Measurements from ENCODE around the gene ALPI.

Gene ALPI

GRCh38 chr2:232454630-232455029, 1.3 kb upstream of the ALPI start:
- CTCF ChIA-PET, result no interaction called here
- TF ChIP-seq PATZ1 (tag by site-specific recombination; IDR thresholded peaks at IDR 0.05), result no peak
- TF ChIP-seq ZNF354C (tag by site-specific recombination; IDR thresholded peaks at IDR 0.05; ENCODE audit: borderline replicate concordance, low read depth), result no peak
- no peak for TF ChIP-seq ZNF114 (tag by site-specific recombination; IDR thresholded peaks at IDR 0.05)
- no peak for TF ChIP-seq ZNF658 (tag by site-specific recombination; IDR thresholded peaks at IDR 0.05)
- no peak for TF ChIP-seq ZNF416 (tag by site-specific recombination; IDR thresholded peaks at IDR 0.05)
- no peak for TF ChIP-seq ZNF449 (tag by site-specific recombination; IDR thresholded peaks at IDR 0.05)
- TF ChIP-seq, protein P1, sequence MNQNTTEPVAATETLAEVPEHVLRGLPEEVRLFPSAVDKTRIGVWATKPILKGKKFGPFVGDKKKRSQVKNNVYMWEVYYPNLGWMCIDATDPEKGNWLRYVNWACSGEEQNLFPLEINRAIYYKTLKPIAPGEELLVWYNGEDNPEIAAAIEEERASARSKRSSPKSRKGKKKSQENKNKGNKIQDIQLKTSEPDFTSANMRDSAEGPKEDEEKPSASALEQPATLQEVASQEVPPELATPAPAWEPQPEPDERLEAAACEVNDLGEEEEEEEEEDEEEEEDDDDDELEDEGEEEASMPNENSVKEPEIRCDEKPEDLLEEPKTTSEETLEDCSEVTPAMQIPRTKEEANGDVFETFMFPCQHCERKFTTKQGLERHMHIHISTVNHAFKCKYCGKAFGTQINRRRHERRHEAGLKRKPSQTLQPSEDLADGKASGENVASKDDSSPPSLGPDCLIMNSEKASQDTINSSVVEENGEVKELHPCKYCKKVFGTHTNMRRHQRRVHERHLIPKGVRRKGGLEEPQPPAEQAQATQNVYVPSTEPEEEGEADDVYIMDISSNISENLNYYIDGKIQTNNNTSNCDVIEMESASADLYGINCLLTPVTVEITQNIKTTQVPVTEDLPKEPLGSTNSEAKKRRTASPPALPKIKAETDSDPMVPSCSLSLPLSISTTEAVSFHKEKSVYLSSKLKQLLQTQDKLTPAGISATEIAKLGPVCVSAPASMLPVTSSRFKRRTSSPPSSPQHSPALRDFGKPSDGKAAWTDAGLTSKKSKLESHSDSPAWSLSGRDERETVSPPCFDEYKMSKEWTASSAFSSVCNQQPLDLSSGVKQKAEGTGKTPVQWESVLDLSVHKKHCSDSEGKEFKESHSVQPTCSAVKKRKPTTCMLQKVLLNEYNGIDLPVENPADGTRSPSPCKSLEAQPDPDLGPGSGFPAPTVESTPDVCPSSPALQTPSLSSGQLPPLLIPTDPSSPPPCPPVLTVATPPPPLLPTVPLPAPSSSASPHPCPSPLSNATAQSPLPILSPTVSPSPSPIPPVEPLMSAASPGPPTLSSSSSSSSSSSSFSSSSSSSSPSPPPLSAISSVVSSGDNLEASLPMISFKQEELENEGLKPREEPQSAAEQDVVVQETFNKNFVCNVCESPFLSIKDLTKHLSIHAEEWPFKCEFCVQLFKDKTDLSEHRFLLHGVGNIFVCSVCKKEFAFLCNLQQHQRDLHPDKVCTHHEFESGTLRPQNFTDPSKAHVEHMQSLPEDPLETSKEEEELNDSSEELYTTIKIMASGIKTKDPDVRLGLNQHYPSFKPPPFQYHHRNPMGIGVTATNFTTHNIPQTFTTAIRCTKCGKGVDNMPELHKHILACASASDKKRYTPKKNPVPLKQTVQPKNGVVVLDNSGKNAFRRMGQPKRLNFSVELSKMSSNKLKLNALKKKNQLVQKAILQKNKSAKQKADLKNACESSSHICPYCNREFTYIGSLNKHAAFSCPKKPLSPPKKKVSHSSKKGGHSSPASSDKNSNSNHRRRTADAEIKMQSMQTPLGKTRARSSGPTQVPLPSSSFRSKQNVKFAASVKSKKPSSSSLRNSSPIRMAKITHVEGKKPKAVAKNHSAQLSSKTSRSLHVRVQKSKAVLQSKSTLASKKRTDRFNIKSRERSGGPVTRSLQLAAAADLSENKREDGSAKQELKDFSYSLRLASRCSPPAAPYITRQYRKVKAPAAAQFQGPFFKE (tag by site-specific recombination; IDR thresholded peaks at IDR 0.05; ENCODE audit: borderline replicate concordance), result no peak
- no peak for TF ChIP-seq KLF16 (tag by site-specific recombination; IDR thresholded peaks at IDR 0.05)
- TF ChIP-seq ZNF530 (tag by site-specific recombination; IDR thresholded peaks at IDR 0.05; ENCODE audit: low read depth), result no peak
- no peak for TF ChIP-seq ZFP37 (tag by site-specific recombination; IDR thresholded peaks at IDR 0.05)
- TF ChIP-seq ZNF549 (tag by site-specific recombination; IDR thresholded peaks at IDR 0.05), result no peak
- no peak for TF ChIP-seq ZNF571 (tag by site-specific recombination; IDR thresholded peaks at IDR 0.05)
- TF ChIP-seq ZNF596 (tag by site-specific recombination; IDR thresholded peaks at IDR 0.05), result no peak
- no peak for TF ChIP-seq PBX3 (CRISPR knock-in tag; IDR thresholded peaks at IDR 0.05)
- TF ChIP-seq ZNF423 (tag by site-specific recombination; IDR thresholded peaks at IDR 0.05), result no peak
- TF ChIP-seq ZNF248 (tag by site-specific recombination; IDR thresholded peaks at IDR 0.05), result no peak
- TF ChIP-seq ZBTB48 (tag by site-specific recombination; IDR thresholded peaks at IDR 0.05), result no peak
- no peak for TF ChIP-seq ZNF132 (tag by site-specific recombination; IDR thresholded peaks at IDR 0.05; ENCODE audit: borderline replicate concordance)
- POLR2A ChIA-PET, result no interaction called here
- no peaks in the 10 kb centered on the region for H3K9me3 ChIP-seq (ENCODE audit: control insufficient read depth, insufficient read depth, low read depth, low read length)
- no peaks in the 10 kb centered on the region for H3K4me1 ChIP-seq (ENCODE audit: control insufficient read depth, insufficient read depth, low read length)
- H3K27ac ChIP-seq (ENCODE audit: extremely low read depth, low read depth, low read length), result no peak overlapping the region
- H3K4me3 ChIP-seq (ENCODE audit: low read depth, low read length), result no peak overlapping the region
- H3K36me3 ChIP-seq (ENCODE audit: control insufficient read depth in 2 of 2, insufficient read depth in 1 of 2, low read length in 2 of 2), result no peaks in the 10 kb centered on the region
